Skin epidermis (tissue), 12 donors: ENCODE data around the gene DUSP5.
"Not testable (repeated sequence)": the region's sequence is repeated elsewhere in the genome, so short reads cannot be mapped to it uniquely, and the experiment has no call there.

Experiments used
- H3K27ac ChIP-seq, 21 experiments: fragments of 200-600 bp; sonication (generic) in 11 of 21; one replicate each; pipeline ENCODE4 v1.5.0; 2020; ENCODE audit warnings: mild to moderate bottlenecking in 3 of 21, inconsistent platforms in 2 of 21, moderate library complexity in 2 of 21
- H3K4me3 ChIP-seq, 7 experiments: fragments of 200-600 bp; sonication (generic) in 2 of 7; one replicate each; pipeline ENCODE4 v1.5.0; 2020; ENCODE audit warnings: inconsistent platforms in 2 of 7, mild to moderate bottlenecking in 2 of 7, moderate library complexity in 1 of 7

DUSP5 gene

GRCh38 chr10:110510086-110510485 is 12.4 kb downstream of the DUSP5 start:
- Histone ChIP-seq H3K27ac (no peak overlapping the region), H3K4me3 (no peak overlapping the region)

- no peak overlapping the region for H3K4me3 ChIP-seq
Measured at GRCh38 chr10:110510730-110511129, 13.0 kb downstream of the DUSP5 start.

GRCh38 chr10:110511734-110512449 is 14.2 kb downstream of the DUSP5 start:
- Histone ChIP-seq H3K27ac (peak overlapping the region in 5 of 21 experiments; percentile 10 to 61 (median 40)), H3K4me3 (no peak overlapping the region)

More at GRCh38 chr10:110510730-110511129, 13.0 kb downstream of the DUSP5 start:
- no peak overlapping the region for H3K27ac ChIP-seq

GRCh38 chr10:110512461-110513187 is 14.9 kb downstream of the DUSP5 start:
- H3K27ac ChIP-seq, result peak overlapping the region in 5 of 21 experiments; percentile 10 to 61 (median 40)
- no peak overlapping the region for H3K4me3 ChIP-seq

- Histone ChIP-seq H3K27ac (peak overlapping the region in 1 of 21 experiments; percentile 14), H3K4me3 (no peak overlapping the region)
Measured at GRCh38 chr10:110513949-110514348, 16.2 kb downstream of the DUSP5 start.

- Histone ChIP-seq H3K27ac (no peak overlapping the region), H3K4me3 (no peak overlapping the region)
Measured at GRCh38 chr10:110514848-110515247, 17.1 kb downstream of the DUSP5 start.

GRCh38 chr10:110516815-110517492 is 19.2 kb downstream of the DUSP5 start:
- Histone ChIP-seq H3K4me3 (no peak overlapping the region), H3K27ac (no peak overlapping the region)

GRCh38 chr10:110522365-110522988 is 24.8 kb downstream of the DUSP5 start:
- Histone ChIP-seq H3K27ac (no peak overlapping the region), H3K4me3 (no peak overlapping the region)

- H3K27ac ChIP-seq, result no peak overlapping the region
- H3K4me3 ChIP-seq, result no peak overlapping the region
Measured at GRCh38 chr10:110523736-110524135, 26.0 kb downstream of the DUSP5 start.

- Histone ChIP-seq H3K4me3 (no peak overlapping the region), H3K27ac (no peak overlapping the region)
Measured at GRCh38 chr10:110524179-110524858, 26.6 kb downstream of the DUSP5 start.

- Histone ChIP-seq H3K4me3 (no peak overlapping the region), H3K27ac (no peak overlapping the region)
Measured at GRCh38 chr10:110524859-110525232, 27.1 kb downstream of the DUSP5 start.

GRCh38 chr10:110525349-110526260 is 27.9 kb downstream of the DUSP5 start:
- Histone ChIP-seq H3K4me3 (no peak overlapping the region), H3K27ac (no peak overlapping the region)

- Histone ChIP-seq H3K4me3 (no peak overlapping the region), H3K27ac (peak overlapping the region in 1 of 21 experiments; percentile 7)
Measured at GRCh38 chr10:110527731-110528171, 30.0 kb downstream of the DUSP5 start.

GRCh38 chr10:110528224-110528996 is 30.7 kb downstream of the DUSP5 start:
- Histone ChIP-seq H3K27ac (peak overlapping the region in 1 of 21 experiments; percentile 7), H3K4me3 (no peak overlapping the region)

- H3K27ac ChIP-seq, H3K4me3 ChIP-seq: not testable (repeated sequence)
Measured at GRCh38 chr10:110528997-110529524, 31.4 kb downstream of the DUSP5 start.

GRCh38 chr10:110529596-110530011 is 31.9 kb downstream of the DUSP5 start:
- peak overlapping the region in 4 of 21 experiments; percentile 6 to 59 (median 44) for H3K27ac ChIP-seq

GRCh38 chr10:110530131-110530831 is 32.6 kb downstream of the DUSP5 start:
- Histone ChIP-seq H3K27ac (peak overlapping the region in 5 of 21 experiments; percentile 6 to 59 (median 55)), H3K4me3 (peak overlapping the region in 5 of 7 experiments; percentile 0 to 37 (median 26))

More at GRCh38 chr10:110529596-110530011, 31.9 kb downstream of the DUSP5 start:
- H3K4me3 ChIP-seq, result peak overlapping the region in 1 of 7 experiments; percentile 30
